Measurements from ENCODE around the gene ASXL1. TPM values are rescaled to one million over a fixed set of nuclear protein-coding genes. Genes with fewer than 3 reads are reported as not detected.
"Not testable (repeated sequence)": the region's sequence is repeated elsewhere in the genome, so short reads cannot be mapped to it uniquely, and the experiment has no call there.

The ASXL1 gene
- total and polyA plus RNA-seq, 2 donors from 2014 or later, result 16.2 to 71.1 TPM

- no peak for DNase-seq
- H3K4me1 ChIP-seq (ENCODE audit: control insufficient read depth in 2 of 3, insufficient read depth in 2 of 3, low read depth in 1 of 3, low read length in 3 of 3), result no peaks in the 10 kb centered on the region
- no peak for FAIRE-seq
- intact Hi-C loops (cut with DNase I), result no loop called here
- H3K4me3 ChIP-seq (ENCODE audit: low read length in 3 of 3), result no peak overlapping the region
- peaks cover 0 to 27% (median 10%) of the 10 kb centered on the region in 3 donors for H3K36me3 ChIP-seq (ENCODE audit: control insufficient read depth in 2 of 3, insufficient read depth in 3 of 3, low read length in 3 of 3)
- no peak overlapping the region for H3K27ac ChIP-seq (ENCODE audit: low read depth in 2 of 2, low read length in 2 of 2)
- no peak overlapping the region for H3K9ac ChIP-seq (ENCODE audit: low read length in 3 of 3)
- no peaks in the 10 kb centered on the region for H3K9me3 ChIP-seq (ENCODE audit: control insufficient read depth in 2 of 3, insufficient read depth in 1 of 3, low read length in 3 of 3)
- TF ChIP-seq, protein P1, sequence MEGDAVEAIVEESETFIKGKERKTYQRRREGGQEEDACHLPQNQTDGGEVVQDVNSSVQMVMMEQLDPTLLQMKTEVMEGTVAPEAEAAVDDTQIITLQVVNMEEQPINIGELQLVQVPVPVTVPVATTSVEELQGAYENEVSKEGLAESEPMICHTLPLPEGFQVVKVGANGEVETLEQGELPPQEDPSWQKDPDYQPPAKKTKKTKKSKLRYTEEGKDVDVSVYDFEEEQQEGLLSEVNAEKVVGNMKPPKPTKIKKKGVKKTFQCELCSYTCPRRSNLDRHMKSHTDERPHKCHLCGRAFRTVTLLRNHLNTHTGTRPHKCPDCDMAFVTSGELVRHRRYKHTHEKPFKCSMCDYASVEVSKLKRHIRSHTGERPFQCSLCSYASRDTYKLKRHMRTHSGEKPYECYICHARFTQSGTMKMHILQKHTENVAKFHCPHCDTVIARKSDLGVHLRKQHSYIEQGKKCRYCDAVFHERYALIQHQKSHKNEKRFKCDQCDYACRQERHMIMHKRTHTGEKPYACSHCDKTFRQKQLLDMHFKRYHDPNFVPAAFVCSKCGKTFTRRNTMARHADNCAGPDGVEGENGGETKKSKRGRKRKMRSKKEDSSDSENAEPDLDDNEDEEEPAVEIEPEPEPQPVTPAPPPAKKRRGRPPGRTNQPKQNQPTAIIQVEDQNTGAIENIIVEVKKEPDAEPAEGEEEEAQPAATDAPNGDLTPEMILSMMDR (IDR thresholded peaks at IDR 0.05; ENCODE audit: borderline replicate concordance, extremely low read depth, insufficient read depth), result no peak
- H3K27me3 ChIP-seq (ENCODE audit: control insufficient read depth, insufficient read depth, low read length), result no peaks in the 10 kb centered on the region
Observed at GRCh38 chr20:32319100-32319499, 39.0 kb upstream of the ASXL1 start.

DNA sequence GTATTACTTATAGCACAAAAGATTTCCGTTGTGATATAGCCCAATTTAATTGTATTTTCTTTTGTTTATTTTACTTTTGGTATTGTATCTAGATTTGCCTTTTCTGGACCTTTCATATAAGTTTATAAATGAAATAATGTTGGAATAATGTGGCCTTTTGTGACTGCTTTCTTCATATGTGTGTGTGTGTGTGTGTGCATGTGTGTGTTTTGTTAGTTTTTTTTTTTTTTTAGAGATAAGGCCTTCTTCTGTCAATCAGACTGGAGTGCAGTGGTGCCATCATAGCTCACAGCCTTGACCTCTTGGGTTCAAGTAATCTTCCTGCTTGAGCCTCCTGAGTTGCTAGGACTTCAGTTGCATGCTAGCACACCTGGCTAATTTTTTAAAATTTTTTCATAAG lies 37.8 kb upstream of the ASXL1 start:
- Histone ChIP-seq H3K4me1 (ENCODE audit: control insufficient read depth in 2 of 3, insufficient read depth in 2 of 3, low read depth in 1 of 3, low read length in 3 of 3) (no peaks in the 10 kb centered on the region), H3K9me3 (ENCODE audit: control insufficient read depth in 2 of 3, insufficient read depth in 1 of 3, low read length in 3 of 3) (no peaks in the 10 kb centered on the region), H3K27me3 (ENCODE audit: control insufficient read depth, insufficient read depth, low read length) (no peaks in the 10 kb centered on the region), H3K4me3 (ENCODE audit: low read length in 3 of 3) (no peak overlapping the region), H3K27ac (ENCODE audit: low read depth in 2 of 2, low read length in 2 of 2) (no peak overlapping the region), H3K36me3 (ENCODE audit: control insufficient read depth in 2 of 3, insufficient read depth in 3 of 3, low read length in 3 of 3) (peaks cover 0 to 27% (median 10%) of the 10 kb centered on the region in 3 donors), H3K9ac (ENCODE audit: low read length in 3 of 3) (no peak overlapping the region)
- TF ChIP-seq, protein P1 (IDR thresholded peaks at IDR 0.05; ENCODE audit: borderline replicate concordance, extremely low read depth, insufficient read depth), result no peak
- FAIRE-seq, result no peak
- no peak for DNase-seq
- intact Hi-C loops (cut with DNase I), result no loop called here

DNA sequence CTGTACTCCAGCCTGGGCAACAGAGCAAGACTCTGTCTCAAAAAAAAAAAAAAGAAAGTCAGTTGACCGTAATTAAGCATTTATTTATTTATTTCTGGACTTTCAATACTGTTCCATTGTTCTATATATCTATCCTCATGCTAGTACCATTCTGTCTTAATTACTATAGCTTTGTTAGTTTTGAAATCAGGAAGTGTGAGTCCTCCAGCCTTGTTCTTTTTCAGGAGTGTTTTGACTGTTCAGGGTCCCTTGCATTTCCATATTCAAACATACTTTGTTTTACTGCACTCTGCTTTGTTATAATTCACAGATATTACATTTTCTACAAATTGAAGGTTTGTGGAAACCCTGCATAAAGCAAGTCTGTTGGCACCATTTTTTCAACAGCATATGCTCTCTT lies 36.7 kb upstream of the ASXL1 start:
- H3K27me3 ChIP-seq (ENCODE audit: control insufficient read depth, insufficient read depth, low read length), result no peaks in the 10 kb centered on the region
- intact Hi-C loops (cut with DNase I), result no loop called here
- no peak overlapping the region for H3K9ac ChIP-seq (ENCODE audit: low read length in 3 of 3)
- FAIRE-seq (no peak), DNase-seq (no peak)
- H3K36me3 ChIP-seq (ENCODE audit: control insufficient read depth in 2 of 3, insufficient read depth in 3 of 3, low read length in 3 of 3), result peaks cover 0 to 24% (median 6%) of the 10 kb centered on the region in 3 donors
- H3K4me1 ChIP-seq (ENCODE audit: control insufficient read depth in 2 of 3, insufficient read depth in 2 of 3, low read depth in 1 of 3, low read length in 3 of 3), result peaks cover 0 to 1% (median 0%) of the 10 kb centered on the region in 3 donors
- TF ChIP-seq, protein P1 (IDR thresholded peaks at IDR 0.05; ENCODE audit: borderline replicate concordance, extremely low read depth, insufficient read depth), result no peak
- H3K9me3 ChIP-seq (ENCODE audit: control insufficient read depth in 2 of 3, insufficient read depth in 1 of 3, low read length in 3 of 3), result no peaks in the 10 kb centered on the region
- no peak overlapping the region for H3K4me3 ChIP-seq (ENCODE audit: low read length in 3 of 3)
- no peak overlapping the region for H3K27ac ChIP-seq (ENCODE audit: low read depth in 2 of 2, low read length in 2 of 2)

DNA sequence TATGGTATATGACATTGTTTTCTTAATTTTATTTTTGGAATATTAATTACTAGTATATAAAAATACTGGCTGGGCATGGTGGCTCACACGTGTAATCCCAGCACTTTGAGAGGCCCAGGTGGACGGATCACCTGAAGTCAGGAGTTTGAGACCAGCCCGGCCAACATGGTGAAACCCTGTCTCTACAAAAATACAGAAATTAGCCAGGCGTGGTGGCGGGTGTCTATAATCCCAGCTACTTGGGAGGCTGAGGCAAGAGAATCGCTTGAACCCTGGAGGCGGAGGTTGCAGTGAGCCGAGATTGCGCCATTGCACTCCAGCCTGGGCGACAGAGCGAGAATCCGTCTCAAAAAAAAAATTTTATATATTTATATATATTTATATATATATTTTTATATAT lies 35.9 kb upstream of the ASXL1 start:
- H3K27ac ChIP-seq (ENCODE audit: low read depth in 2 of 2, low read length in 2 of 2); H3K27me3 ChIP-seq (ENCODE audit: control insufficient read depth, insufficient read depth, low read length); H3K4me1 ChIP-seq (ENCODE audit: control insufficient read depth in 2 of 3, insufficient read depth in 2 of 3, low read depth in 1 of 3, low read length in 3 of 3); H3K9ac ChIP-seq (ENCODE audit: low read length in 3 of 3); FAIRE-seq; H3K9me3 ChIP-seq (ENCODE audit: control insufficient read depth in 2 of 3, insufficient read depth in 1 of 3, low read length in 3 of 3); intact Hi-C loops (cut with DNase I); H3K4me3 ChIP-seq (ENCODE audit: low read length in 3 of 3): not testable (repeated sequence)
- peaks cover 0 to 15% (median 2%) of the 10 kb centered on the region in 3 donors for H3K36me3 ChIP-seq (ENCODE audit: control insufficient read depth in 2 of 3, insufficient read depth in 3 of 3, low read length in 3 of 3)
- DNase-seq, result peak in 1 of 5 donors; percentile 20

DNA sequence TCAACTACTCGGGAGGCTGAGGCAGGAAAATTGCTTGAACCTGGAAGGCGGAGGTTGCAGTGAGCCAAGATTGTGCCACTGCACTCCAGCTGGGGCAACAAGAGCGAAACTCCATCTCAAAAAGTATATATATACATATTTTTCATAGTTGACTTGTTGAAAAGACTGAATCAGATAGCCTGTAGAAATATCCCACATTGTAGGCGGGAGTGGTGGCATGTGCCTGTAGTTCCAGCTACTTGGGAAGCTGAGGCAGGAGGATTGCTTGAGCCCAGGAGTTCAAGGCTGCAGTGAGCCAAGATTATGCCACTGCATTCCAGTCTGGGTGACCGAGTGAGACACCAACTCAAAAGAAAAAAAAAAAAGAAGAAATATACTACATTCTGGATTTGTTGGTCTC lies 34.4 kb upstream of the ASXL1 start:
- H3K9ac ChIP-seq (ENCODE audit: low read length in 3 of 3); H3K9me3 ChIP-seq (ENCODE audit: control insufficient read depth in 2 of 3, insufficient read depth in 1 of 3, low read length in 3 of 3); H3K27ac ChIP-seq (ENCODE audit: low read depth in 2 of 2, low read length in 2 of 2); H3K4me1 ChIP-seq (ENCODE audit: control insufficient read depth in 2 of 3, insufficient read depth in 2 of 3, low read depth in 1 of 3, low read length in 3 of 3); FAIRE-seq; H3K27me3 ChIP-seq (ENCODE audit: control insufficient read depth, insufficient read depth, low read length); H3K4me3 ChIP-seq (ENCODE audit: low read length in 3 of 3); DNase-seq; H3K36me3 ChIP-seq (ENCODE audit: control insufficient read depth in 2 of 3, insufficient read depth in 3 of 3, low read length in 3 of 3); intact Hi-C loops (cut with DNase I): not testable (repeated sequence)
